HG03354 (cell line): ENCODE measurements around the gene HM13.
A peak's percentile ranks its signal among the peaks of the same experiment; 100 is the strongest.
"Not testable (repeated sequence)": the region's sequence is repeated elsewhere in the genome, so short reads cannot be mapped to it uniquely, and the experiment has no call there.

Experiments
- ATAC-seq: cut with Tn5 transposase; IDR thresholded peaks from one replicate; pipeline ENCODE4 v1.9.1; 2021; ENCODE audit warnings: mild to moderate bottlenecking; ENCODE audit not compliant: unreplicated experiment, poor library complexity, severe bottlenecking

The HM13 gene

DNA sequence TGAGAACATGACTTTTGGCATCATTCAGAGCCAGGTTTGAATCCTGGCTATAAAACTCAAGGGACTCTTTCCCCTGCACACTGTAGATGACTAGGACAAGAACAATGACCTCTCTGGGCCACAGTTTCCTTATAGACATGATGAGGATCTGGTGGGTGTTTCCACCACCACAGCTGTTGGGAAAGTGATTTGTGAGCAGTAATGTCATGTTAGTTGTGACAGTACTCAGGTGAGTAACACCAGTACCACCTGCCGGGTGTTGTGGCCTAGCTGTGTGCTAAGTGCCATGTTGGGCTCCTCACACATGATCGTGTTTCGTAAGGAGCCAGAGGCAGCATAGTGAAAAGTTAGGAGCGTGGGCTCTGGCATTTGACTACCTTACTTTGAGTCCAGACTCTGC is 24.1 kb downstream of the HM13 start:
- ATAC-seq: no peak

DNA sequence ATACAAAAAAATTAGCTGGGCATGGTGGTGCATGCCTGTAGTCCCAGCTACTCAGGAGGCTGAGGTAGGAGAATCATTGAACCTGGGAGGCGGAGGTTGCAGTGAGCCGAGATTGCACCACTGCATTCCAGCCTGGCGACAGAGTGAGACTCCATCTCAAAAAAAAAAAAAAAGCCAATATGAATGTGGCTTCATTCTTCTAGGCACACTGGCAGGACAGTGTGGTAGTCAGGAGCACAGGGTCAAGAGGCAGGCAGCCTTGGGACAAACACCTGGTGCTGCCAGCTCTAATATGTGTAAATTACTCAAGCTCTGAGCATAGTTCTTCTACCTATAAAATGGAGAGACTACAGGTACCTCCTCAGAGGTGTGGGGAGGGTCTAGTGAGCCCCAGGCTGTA is 25.4 kb downstream of the HM13 start:
- ATAC-seq: not testable (repeated sequence)

DNA sequence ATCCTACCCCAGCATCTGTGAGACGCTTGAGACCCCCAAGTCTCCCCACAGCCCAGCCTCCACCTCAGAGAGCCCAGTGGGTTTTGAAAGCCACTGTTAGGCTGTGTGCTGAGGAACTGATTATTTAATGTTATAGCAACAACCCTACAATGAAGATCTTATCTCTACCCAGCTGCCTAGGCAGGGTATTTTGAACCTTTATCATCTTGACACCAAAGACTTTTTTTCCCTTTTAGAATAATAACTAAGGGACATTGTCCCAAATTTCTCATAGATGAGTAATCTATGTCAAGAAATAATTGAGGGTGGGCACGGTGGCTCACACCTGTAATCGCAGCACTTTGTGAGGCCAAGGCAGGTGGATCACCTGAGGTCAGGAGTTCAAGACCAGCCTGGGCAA is 26.2 kb downstream of the HM13 start:
- ATAC-seq: no peak

DNA sequence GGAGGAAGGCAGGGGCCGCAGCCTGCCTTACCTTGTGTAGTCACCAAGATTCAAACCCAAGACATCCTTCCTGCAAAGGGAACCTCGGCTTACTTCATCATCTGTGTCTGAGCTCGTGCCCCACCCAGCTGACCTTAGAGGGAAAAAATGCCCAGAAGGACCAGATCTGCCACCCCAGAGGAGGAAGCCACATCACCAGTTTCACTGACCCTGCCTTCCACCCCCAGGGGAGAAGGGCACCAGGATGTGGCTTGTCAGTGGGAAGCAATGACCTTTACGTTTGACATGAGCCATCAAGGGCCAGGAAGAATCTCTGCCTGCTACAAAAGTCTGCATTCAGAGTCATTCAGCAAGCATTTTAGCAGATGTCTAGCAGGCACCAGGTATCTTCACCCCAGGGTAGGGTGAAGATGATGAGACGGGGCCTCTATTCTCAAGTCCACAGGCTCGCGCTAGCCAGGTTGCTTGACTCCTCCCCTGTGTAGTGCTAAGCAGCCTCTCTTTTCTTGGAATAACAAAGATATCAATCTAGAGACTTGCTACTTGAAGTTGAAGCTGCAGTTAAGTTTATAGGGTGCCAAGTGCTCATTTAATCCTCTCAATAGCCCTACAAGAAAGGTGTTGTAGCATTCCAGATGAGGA is 28.1 kb downstream of the HM13 start:
- ATAC-seq: no peak

DNA sequence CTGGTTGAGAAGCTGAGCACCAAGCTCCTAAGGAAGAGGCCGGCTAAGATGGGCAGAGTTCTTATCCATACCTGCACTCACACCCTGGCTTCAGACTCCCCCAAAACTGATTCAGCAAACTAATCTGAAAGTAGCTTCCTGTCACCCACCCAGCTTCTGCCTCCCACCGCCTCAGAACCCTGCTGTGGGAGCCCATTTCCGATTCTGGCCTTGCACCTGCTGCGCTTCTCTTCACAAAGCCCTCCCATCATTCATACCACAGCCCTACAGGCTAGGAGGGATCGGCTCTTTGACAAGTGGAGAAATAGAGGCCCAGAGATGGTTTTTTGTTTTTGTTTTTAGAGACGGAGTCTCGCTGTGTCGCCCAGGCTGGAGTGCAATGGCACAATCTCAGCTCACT is 28.7 kb downstream of the HM13 start:
- no peak for ATAC-seq

DNA sequence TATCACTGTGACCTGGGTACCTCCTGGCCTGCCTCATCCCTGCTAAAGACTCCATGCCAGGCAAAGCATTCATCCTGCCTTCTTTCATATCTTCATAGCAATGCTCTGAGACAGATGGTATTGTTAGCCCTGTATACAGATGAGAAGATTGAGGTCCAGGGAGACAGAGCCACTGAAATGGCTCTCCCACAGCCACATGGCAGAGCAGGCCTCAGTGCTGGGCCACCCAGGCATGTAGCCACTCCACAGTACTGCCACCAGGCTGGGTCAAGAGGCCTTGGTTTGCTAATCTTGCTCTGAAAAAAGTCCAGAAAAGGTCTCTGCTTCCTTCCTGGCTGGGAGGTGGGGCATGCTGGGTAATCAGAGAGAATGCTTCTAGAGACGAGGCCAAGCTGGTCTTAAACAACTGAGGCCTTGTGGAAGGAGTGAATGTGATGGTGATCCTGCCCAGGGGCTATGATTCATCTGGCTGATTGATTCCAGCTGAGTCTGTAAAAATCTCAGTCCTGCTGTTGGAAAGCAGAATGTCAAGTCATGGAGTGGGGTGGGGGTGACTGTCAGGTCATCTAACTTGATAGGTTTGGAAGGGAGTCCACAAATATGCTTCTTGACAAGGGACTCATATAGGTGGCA is 29.8 kb downstream of the HM13 start:
- ATAC-seq: no peak

DNA sequence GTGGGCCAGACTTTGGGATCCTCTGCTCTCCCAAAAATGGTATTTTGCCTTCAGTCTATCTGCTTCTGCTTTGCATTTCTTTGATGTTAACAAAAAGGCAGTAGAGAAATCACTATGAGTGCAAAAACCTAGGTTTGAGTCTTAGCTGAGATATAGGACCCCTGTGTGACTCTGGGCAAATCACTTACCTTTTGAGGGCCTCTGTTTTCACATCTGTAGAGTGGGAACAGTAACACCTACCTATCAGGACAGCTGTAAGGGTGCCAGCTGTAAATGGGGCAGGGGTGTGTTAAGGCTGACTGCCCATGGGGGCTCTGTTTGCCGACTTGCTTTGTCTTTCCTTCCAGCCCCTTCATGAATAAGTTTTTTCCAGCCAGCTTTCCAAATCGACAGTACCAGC is 30.4 kb downstream of the HM13 start:
- no peak for ATAC-seq

DNA sequence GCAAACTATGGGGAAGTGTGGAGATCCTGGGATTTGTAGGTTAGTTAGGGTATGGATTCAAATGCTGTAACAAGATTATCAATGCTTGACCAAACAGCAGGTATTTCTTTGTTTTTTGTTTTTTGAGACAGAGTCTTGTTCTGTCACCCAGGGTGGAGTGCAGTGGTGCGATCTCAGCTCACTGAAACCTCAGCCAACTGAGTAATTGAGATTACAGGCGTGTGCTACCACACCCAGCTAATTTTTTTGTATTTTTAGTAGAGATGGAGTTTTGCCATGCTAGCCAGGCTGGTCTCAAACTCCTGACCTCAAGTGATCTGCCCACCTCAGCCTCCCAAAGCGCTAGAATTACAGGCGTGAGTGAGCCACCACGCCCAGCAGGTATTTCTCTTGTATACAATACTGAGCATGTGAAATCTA is 31.4 kb downstream of the HM13 start:
- ATAC-seq: not testable (repeated sequence)

DNA sequence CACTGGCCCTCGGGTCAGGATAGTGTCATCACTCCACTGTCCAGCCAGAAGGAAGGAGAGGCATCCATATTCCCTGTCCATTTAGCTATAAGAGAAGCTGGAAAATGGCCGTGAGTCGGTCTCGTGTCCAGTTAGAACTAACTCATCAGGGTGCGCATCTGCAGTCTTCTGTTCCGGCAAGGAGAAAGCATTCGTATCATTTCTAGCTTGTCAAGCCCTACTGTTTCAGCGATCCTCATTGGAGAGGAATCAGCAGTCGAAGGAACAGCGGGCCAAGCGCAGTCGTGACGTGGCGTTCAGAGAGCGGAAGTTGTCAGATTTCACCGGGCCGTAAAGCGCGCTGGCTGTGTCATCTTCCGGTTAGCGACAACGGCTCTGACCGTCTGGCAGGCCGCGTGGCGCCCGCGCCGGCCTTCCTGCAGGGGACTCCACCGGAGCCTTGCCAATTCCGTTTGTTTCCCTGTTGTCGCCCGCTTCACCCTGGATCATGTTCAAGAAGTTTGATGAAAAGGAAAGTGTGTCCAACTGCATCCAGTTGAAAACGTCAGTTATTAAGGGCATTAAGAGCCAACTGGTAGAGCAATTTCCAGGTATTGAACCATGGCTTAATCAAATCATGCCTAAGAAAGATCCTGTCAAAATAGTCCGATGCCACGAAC is 32.9 kb downstream of the HM13 start:
- ATAC-seq: peak; percentile 81

DNA sequence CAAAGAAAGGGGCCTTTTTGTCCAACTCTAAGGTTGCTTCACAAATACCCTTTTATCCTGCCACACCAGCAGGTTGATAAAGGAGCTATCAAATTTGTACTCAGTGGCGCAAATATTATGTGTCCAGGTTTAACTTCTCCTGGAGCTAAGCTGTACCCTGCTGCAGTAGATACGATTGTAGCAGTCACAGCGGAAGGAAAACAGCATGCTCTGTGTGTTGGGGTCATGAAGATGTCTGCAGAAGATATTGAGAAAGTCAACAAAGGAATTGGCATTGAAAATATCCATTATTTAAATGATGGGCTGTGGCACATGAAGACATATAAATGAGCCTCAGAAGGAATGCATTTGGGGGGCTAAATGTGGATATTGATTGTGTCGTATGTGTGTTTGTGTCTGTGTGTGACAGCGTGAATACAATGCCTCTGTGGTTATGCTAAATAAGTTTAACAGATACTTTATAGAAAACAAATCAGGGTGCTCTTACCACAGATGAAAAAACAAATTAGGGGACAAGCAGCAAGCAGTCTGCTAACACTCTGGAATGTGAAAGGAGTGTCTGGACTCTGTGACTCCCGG is 33.6 kb downstream of the HM13 start:
- ATAC-seq: no peak

DNA sequence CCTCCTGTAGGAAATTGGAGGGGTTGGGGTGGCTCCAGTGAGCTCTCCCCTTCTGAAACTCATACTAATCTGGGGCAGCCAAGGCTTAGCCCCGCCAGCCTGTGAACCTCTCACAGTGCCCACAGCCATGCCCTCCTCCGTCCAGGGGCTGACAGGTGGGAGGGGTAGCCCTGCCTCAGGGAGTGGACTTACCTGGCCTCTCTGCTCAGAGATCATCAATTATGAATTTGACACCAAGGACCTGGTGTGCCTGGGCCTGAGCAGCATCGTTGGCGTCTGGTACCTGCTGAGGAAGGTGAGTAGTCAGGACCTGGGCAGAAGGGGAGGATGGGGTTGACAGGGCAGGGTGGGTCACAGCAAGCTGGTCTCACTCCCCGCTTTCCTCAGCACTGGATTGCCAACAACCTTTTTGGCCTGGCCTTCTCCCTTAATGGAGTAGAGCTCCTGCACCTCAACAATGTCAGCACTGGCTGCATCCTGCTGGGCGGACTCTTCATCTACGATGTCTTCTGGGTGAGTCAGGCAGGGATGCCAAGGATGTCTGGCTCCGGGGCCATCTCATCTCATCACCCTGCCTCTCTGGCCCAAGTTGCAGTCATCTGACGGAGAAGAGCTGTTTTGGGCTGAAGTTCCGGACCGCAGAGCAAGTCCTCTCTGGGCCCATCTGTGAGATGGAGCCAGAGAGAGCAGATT is 34.7 kb downstream of the HM13 start:
- ATAC-seq: no peak

DNA sequence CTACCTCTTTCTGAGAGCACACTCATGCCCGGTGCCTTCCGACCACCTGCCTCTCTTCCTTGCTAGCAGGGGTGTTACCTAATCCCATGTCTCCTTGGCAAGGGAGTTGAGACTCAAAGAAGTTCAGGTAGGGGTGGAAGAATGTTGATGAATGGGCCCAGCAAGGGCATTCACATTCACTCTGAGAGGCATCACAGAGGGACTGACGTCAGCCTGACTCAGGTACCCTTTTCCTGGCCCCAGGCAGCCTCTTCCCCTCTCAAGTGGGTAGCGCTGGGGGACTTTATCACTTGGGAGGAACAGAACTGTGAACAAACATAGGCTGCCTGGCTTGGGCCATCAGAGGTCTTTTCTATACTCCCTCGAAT is 35.3 kb downstream of the HM13 start:
- no peak for ATAC-seq

DNA sequence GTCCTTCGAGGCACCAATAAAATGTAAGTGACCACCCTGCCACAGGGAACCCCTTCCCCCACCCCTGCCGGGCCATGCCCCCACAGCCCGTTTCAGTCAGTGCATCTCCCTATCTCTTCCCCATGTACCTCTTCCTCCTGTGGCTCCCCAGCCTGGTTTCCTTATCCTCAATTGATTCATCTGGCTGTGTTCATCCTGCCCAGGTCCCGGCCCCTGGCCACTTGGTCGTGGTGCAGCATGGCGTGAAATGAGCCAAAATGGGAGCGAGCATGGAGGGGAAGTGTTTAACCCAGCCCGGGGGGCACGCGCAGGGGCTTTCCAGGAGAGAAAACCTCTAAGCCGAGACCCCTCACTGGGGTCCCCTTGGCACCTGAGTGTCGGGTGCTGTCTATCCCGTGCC is 35.9 kb downstream of the HM13 start:
- ATAC-seq: no peak

DNA sequence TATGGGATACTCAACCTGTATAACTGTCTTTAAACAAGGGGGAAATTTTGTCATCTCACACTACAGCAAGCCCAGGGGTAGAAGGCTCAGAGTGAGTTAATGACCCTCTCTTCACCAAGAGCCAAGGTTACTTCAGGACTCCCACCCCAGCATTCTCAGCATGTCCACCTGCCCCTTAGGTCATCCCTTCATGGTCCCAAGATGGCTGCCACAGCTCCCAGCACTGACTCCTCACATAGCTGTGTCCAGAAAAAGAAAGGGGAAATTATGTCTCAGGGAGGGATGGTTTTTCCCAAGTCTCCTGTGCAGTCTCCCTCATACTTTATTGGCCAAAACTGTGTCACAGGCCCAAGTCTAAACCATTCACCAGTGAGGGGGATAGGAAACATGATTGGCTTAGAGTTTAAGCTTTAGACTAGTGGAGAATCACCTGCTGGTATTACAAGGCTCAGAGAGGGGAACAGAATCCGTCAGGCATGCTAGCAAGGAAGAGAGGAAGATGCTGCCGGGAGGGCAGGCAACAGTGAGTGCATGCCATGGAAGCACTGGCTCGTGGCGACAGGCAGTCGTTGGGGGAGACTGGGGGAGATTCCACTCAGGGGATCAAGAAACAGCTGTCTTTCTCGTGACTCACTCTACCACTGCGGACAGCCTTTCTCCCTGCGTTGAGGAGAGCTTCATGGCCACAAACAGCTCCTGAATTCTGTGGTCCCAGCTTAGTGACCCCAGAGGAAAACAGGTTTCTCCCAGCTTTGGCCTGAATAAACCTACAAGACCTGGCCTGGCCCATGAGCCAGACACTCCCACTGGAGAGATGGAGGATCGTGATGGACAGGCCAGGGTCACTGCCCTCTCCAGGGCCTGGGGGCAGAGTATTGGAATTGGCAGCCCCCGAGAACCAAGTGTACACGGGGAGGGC is 37.2 kb downstream of the HM13 start:
- ATAC-seq: no peak

DNA sequence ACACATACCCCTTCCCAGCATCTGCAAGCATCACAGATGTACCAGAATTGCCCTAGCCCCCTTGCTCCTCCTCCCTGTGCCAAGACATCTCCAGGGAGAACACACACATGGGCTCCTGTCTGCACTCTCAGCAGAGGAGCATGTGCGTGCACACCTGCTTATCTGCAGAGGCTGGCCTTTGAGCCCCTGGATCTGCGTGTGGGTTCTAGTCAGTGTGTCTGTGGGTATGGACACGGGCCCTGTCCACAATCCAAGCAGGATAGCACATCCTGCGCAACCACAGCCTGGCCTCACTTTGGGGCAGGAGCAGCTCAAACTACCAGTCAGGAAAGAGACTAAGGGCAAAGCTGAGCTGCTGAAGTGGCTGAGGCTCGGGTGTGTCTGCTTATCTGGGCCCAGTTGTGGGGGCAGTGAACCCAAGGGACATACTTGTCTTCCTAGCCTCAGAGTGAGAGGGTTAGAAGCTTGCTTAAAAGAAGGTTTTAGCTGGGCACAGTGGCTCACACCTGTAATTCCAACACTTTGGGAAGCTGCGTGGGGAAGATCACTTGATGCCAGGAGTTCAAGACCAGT is 41.0 kb downstream of the HM13 start:
- no peak for ATAC-seq

DNA sequence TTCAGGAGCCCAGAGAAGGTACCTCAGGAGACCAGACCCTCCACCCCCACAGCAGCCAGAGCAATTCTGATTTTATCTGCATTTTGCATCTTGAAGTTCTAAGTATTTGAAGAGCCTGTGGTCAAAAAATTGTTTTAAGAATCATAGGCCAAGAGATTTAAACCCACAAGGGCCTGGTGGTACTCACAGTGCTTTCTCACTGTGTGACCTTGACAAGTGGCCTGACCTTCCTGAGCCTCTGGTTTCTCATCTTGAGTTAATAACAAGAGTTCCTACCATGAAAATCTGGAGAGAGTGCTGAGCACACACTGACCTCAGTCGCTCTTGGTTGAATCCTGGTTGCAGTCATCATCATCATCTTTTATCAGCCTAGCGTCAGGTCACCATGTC is 45.5 kb downstream of the HM13 start:
- peak; percentile 3 for ATAC-seq

DNA sequence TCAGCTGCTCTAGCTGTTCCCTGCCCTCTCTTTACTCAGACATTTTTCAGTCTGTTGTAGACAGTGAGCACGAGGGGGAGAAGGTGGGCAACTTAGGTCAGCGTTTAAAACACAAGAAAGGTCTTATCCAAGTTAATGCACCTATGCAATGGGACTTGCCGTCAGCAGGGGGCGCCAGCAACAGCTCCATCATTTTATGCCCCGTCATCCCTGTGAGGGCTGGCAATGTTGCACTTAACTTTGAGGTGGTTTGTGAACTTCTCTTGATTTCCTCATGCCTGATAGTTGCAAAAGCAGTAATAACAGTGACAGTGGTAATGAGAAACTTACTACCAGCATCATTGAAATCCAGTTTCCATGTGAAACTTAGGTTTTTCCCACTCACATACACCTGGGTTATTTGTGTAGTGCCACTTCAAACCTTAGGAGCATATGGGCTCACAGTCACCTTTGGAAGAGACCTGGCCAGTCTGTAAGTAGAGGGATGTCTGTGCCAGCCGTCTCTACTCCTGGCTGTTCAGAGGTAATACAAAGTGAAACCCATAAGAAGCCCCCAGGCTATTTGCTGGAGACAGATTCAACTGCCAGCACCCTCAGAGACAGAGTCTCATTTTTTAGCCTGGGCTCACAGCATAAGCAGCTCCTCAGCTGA is 46.0 kb downstream of the HM13 start:
- peak; percentile 68 for ATAC-seq

DNA sequence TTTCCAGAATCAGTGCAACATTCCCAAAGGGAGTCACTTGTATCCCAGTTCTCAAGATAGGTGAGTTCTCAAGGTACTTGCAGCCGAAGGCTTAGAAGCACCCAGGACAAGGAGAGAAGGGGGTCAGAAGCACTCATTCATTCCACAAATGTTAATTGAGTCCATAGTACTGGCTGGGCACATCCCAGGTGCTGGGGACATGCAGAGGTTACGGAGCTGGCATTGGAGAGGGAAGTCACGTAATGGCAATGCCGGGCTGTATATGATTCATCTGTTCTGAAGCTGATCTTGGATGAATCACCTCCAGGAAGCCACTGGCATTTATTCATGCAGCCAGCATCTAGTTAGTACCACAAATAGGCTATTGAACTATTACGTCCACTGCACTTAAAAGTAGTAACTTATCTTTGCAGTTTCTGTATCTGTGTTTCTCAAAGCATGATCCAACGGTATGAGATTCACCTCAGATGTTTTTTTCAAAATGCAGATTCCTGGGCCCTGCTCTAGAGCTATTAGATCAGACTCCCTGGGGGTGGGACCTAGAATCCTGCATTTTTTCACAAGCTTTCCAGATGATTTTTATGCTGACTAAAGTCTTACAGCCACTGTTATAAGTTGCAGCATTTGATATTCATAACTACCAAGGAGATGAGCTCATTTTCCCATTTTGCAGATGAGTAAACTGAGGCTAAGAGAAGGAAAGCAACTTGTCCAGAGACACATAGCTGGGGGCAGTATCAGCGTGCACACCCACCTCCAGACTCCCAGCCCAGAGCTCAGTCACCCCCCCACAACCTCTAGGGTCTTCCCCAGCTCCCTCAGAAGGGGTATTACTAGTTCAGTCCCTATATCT is 46.7 kb downstream of the HM13 start:
- ATAC-seq: no peak
